IPS DF 6.9 (cell line): Measurements from ENCODE around the gene RPA1.
"Not testable (repeated sequence)": the region's sequence is repeated elsewhere in the genome, so short reads cannot be mapped to it uniquely, and the experiment has no call there.

Source experiments
- DNase-seq: peaks from one replicate; pipeline ENCODE4 v3.0.0-alpha.2; 2013; ENCODE audit warnings: low read depth, low spot score
- H3K27ac ChIP-seq: one replicate; pipeline ENCODE4 v1.5.1; 2013; ENCODE audit warnings: low read length, control low read depth
- H3K27me3 ChIP-seq: 2 replicates; pipeline ENCODE4 v1.6.1; 2013; ENCODE audit warnings: mild to moderate bottlenecking, low read length; ENCODE audit not compliant: control insufficient read depth, insufficient read depth
- H3K36me3 ChIP-seq: 2 replicates; pipeline ENCODE4 v1.6.1; 2013; ENCODE audit warnings: low read length; ENCODE audit not compliant: control insufficient read depth, insufficient read depth
- H3K4me1 ChIP-seq: 2 replicates; pipeline ENCODE4 v1.6.1; 2013; ENCODE audit warnings: low read length; ENCODE audit not compliant: control insufficient read depth, insufficient read depth
- H3K4me3 ChIP-seq: 2 replicates; pipeline ENCODE4 v1.5.1; 2013; ENCODE audit warnings: mild to moderate bottlenecking, low read length
- H3K9me3 ChIP-seq: 2 replicates; pipeline ENCODE4 v1.6.1; 2013; ENCODE audit warnings: low read length, inconsistent platforms; ENCODE audit not compliant: control insufficient read depth, insufficient read depth
- WGBS: extraction: QIAGEN DNeasy Blood & Tissue Kit; methylation state at CpG from one replicate; pipeline ENCODE4 v1.1.7; 2013; ENCODE audit warnings: mixed read lengths, missing lambda C conversion rate; ENCODE audit not compliant: insufficient read length, insufficient coverage; 5-methylcytosine and 5-hydroxymethylcytosine counted together

Gene RPA1

DNA sequence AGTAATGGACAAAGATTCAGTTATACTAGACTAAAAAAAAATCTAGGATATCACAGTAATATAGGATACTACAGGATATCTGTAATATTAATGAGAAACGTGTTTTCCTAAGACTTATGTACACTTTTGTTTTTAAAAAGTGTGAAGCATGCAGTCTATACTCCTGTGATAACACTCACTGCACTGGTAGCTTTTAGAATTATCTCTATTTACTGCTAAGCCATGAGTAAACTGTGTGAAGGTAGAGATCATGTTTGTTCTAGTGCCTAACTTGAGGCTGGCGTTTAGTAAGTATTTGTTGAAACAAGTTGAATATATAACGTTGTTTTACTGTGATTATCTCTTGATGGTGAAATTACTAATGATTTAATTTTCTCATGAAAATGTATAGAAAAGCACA, 23.9 kb downstream of the RPA1 start:
- Histone ChIP-seq H3K36me3 (peaks cover 5% of the 10 kb centered on the region; the same call in 1 of the 2 replicates), H3K27me3 (no peaks in the 10 kb centered on the region), H3K27ac (no peak overlapping the region), H3K9me3 (no peaks in the 10 kb centered on the region), H3K4me1 (no peaks in the 10 kb centered on the region), H3K4me3 (no peak overlapping the region)
- no peak for DNase-seq
- WGBS = no CpG with 5 or more reads among the region's 3 CpGs

DNA sequence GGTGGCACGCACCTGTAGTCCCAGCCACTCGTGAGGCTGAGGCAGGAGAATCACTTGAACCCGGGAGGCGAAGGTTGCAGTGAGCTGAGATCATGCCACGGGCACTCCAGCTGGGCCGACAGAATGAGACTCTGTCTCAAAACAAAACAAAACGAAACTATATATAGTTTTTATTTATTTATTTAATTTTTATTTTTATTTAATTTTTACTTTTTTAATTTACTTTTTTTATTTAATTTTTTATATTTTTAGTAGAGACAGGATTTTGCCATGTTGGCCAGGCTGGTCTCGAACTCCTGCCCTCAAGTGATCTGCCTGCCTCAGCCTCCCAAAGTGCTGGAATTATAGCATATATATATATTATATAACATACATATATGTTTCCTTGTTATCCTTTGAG, 26.7 kb downstream of the RPA1 start:
- H3K36me3 ChIP-seq = not testable (repeated sequence)
- no CpG with 5 or more reads among the region's 8 CpGs for WGBS

DNA sequence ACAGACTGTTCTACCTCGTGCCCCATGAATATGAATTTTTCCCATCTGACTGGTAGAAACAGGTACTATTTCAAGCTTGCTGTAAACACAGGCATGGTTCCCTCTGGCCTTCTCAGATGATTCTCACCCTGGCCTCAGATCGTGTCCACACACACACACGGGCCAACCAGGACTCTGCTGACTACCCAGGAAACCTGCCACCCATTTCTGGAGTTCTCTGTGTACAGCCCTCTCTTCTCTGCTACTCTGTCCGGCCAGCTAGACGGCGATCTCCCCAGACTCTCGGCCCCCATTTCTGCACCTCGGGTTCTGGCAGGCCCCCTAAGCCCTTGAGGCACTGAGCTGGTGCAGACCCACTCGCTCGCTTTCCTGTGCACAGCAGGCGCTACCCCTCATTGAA, 31.2 kb downstream of the RPA1 start:
- Histone ChIP-seq H3K27ac (no peak overlapping the region), H3K4me3 (no peak overlapping the region), H3K36me3 (no peaks in the 10 kb centered on the region), H3K4me1 (no peaks in the 10 kb centered on the region), H3K27me3 (no peaks in the 10 kb centered on the region), H3K9me3 (no peaks in the 10 kb centered on the region)
- no peak for DNase-seq
- no CpG with 5 or more reads among the region's 11 CpGs for WGBS

More for the DNA sequence above, 26.7 kb downstream of the RPA1 start:
- H3K27ac ChIP-seq, H3K9me3 ChIP-seq, H3K4me3 ChIP-seq, DNase-seq, H3K27me3 ChIP-seq, H3K4me1 ChIP-seq: not testable (repeated sequence)

DNA sequence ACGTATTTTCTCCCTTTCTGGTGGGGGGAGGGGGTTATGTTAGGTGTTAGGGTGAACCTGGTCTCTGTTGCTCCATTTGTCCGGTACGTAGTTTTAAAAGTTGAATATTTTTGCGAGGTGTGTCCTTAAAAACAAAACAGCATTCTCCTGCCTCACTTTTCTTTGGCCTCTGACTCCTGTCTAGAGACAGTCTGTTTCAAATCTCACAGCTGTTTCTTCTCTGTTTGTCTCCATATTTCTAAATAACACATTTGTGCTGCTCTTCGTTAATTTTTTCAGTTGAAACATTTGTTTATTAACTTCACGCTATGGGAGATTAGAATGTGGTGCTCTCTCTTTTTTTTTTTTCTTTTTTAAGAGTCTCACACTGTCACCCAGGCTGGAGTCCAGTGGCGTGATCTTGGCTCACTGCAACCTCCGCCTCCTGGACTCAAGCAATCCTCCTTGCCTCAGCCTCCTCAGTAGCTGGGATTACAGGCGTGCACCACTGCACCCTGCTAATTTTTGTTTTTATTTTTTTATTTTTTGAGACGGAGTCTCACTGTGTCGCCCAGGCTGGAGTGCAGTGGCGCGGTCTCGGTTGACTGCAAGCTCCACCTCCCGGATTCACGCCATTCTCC, 31.7 kb downstream of the RPA1 start:
- no peak overlapping the region for H3K27ac ChIP-seq
- H3K9me3 ChIP-seq = no peaks in the 10 kb centered on the region
- DNase-seq = no peak
- H3K36me3 ChIP-seq = no peaks in the 10 kb centered on the region
- WGBS = no CpG with 5 or more reads among the region's 16 CpGs
- no peak overlapping the region for H3K4me3 ChIP-seq
- no peaks in the 10 kb centered on the region for H3K4me1 ChIP-seq
- H3K27me3 ChIP-seq = no peaks in the 10 kb centered on the region

DNA sequence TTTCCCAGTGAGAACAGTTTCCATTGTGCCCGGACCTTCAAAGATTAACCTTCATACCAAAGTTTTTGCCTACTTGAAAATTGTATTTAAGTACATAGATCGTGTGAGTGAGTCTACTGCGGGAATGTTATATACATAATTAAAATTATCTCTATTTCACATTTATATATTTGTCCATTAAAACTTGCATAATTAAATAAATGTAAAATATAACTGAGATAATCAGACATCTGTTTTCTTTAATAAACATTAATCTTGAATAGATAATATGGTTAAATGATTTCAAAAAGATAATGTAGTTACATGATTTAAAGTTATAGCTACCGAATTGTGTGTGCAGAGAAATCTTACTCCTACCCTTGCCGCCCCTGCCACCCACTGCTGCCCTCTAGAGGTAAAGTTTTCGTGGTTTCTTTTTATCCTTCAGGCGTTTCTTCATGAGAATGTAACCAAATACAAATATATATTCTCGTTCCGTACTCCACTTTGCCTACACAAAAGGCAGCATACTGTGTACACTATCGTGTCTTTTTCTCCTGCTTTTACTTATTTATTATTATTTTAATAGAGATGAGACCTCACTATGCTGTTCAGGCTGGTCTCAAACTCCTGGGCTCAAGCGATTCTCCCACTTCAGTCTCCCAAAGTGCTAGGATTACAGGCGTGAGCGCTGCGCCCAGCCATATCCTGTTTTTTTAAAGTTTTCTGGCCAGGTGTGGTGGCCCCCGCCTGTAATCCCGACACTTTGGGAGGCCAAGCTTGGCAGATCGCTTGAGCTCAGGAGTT, 35.6 kb downstream of the RPA1 start:
- no CpG with 5 or more reads among the region's 17 CpGs for WGBS
- peak; percentile 13 for DNase-seq

DNA sequence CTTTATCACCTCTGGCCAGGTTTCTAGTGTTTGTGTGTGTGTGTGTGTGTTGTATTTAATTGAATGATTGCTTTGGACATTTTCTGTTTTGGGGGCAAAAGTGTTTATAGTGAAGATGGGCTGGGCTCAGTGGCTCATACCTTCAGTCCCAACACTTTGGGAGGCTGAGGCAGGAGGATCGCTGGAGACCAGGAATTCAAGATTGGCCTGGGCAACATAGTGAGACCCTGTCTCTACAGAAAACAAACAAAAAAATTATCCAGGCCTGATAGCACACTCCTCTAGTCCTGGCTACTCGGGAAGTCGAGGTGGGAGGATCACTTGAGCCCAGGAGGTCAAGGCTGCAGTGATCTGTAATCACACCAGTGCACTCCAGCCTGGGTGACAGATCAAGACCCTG, 37.5 kb downstream of the RPA1 start:
- no peaks in the 10 kb centered on the region for H3K4me1 ChIP-seq
- no peak overlapping the region for H3K4me3 ChIP-seq
- H3K9me3 ChIP-seq = no peaks in the 10 kb centered on the region
- no peaks in the 10 kb centered on the region for H3K36me3 ChIP-seq
- no peaks in the 10 kb centered on the region for H3K27me3 ChIP-seq
- no CpG with 5 or more reads among the region's 3 CpGs for WGBS
- no peak overlapping the region for H3K27ac ChIP-seq
- DNase-seq = no peak

More for the DNA sequence above, 35.6 kb downstream of the RPA1 start:
- H3K9me3 ChIP-seq = no peaks in the 10 kb centered on the region
- no peak overlapping the region for H3K27ac ChIP-seq
- no peaks in the 10 kb centered on the region for H3K36me3 ChIP-seq
- no peak overlapping the region for H3K4me3 ChIP-seq
- no peaks in the 10 kb centered on the region for H3K27me3 ChIP-seq
- no peaks in the 10 kb centered on the region for H3K4me1 ChIP-seq

DNA sequence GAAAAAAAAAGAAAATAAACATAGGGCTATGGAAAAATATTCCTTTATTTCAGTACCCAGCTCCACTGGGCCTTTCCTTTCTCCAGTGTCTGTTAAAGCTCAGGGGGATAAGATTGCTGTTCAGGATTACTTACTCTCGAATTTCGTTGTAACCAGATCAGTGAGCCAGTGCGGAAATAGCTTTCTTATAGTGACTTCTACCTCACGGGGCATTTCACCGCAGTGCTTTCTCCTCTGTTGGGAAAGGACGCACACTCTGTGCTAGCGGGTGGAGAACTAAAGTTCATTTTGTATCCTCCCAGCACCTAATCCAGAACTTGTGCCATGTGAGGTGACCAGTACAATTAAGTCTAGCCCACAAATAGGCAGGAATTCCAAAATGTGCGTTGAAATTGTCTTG, 38.3 kb downstream of the RPA1 start:
- Histone ChIP-seq H3K27me3 (no peaks in the 10 kb centered on the region), H3K4me1 (no peaks in the 10 kb centered on the region), H3K36me3 (no peaks in the 10 kb centered on the region), H3K4me3 (no peak overlapping the region), H3K9me3 (no peaks in the 10 kb centered on the region), H3K27ac (no peak overlapping the region)
- no peak for DNase-seq
- WGBS = no CpG with 5 or more reads among the region's 8 CpGs

DNA sequence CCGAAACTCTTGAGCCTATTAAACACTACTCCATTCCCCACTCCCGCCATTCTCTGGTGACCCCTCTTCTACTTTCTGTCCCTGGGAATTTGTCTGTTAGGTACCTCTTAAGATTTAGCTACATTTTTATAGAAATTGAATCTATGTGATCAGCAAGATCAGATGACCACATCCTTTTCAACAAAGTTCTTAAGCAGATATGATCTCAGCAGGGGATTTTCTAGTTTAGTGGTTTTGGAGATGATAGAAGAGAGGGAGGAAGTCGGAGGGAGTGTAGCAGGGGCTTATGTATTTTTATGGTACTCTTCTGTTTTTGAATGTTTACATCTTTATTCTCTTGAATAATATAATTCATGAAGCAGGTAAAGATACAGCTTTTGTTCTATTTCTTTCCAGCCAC, 40.8 kb downstream of the RPA1 start:
- Histone ChIP-seq H3K36me3 (peaks cover 5% of the 10 kb centered on the region; the same call in 1 of the 2 replicates), H3K27ac (no peak overlapping the region), H3K9me3 (no peaks in the 10 kb centered on the region), H3K4me3 (no peak overlapping the region), H3K4me1 (no peaks in the 10 kb centered on the region), H3K27me3 (no peaks in the 10 kb centered on the region)
- 100% methylated on average over 1 of the region's 3 CpGs for WGBS
- no peak for DNase-seq

DNA sequence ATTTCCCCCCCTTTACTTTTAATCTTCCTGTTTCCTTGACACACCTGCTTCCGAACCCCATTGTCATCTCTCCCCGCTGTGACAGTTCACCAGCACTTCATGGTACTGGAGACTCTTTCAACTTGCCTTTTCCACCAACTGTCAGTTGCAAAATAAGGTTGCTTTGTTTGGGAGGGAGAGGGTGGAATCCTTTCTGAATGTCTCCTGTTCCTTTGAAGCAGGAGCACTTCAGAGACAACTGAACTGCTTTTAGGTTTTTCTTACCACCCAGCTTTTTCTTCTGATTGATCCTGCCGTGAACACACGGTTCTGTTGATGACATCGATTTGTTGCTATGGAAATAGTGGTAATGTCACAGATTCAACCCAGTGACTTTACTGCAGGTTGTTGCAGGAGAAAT, 42.0 kb downstream of the RPA1 start:
- Histone ChIP-seq H3K4me1 (no peaks in the 10 kb centered on the region), H3K4me3 (no peak overlapping the region), H3K27ac (no peak overlapping the region), H3K27me3 (no peaks in the 10 kb centered on the region), H3K9me3 (no peaks in the 10 kb centered on the region), H3K36me3 (peaks cover 6% of the 10 kb centered on the region; the same call in 1 of the 2 replicates)
- no CpG with 5 or more reads among the region's 5 CpGs for WGBS
- DNase-seq = no peak

DNA sequence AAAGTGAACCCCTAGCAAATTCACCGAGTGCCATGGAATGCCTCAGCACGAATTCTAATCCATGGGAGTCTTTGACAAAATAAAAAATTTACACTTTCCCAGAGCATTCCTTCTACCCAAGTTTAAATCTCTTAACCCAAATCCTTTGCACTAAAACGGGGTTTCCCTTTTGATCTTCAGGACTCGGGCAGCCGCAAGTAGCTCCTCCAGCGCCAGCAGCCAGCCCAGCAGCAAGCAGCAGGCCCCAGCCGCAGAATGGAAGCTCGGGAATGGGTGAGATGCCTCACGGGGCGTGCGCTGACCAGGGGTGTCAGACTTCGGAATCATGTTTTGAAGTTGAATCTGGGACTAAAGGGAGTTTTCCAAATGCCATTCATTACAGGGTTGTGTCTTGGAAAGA, 42.4 kb downstream of the RPA1 start:
- H3K9me3 ChIP-seq = no peaks in the 10 kb centered on the region
- no CpG with 5 or more reads among the region's 12 CpGs for WGBS
- peaks cover 9% of the 10 kb centered on the region; the same call in 1 of the 2 replicates for H3K36me3 ChIP-seq
- no peaks in the 10 kb centered on the region for H3K4me1 ChIP-seq
- DNase-seq = no peak
- no peaks in the 10 kb centered on the region for H3K27me3 ChIP-seq
- no peak overlapping the region for H3K27ac ChIP-seq
- H3K4me3 ChIP-seq = no peak overlapping the region
